Thyroid gland (tissue), 4 donors: Measurements from ENCODE around the gene LYZL1.

Experiments used
- POLR2A ChIP-seq, 2 donors: fragments of 450-650 bp; IDR thresholded peaks; one replicate each; pipeline ENCODE4 v1.6.1; 2017; ENCODE audit warnings: antibody characterized with exemption in 2 of 2, mild to moderate bottlenecking in 2 of 2, moderate library complexity in 1 of 2
- TF ChIP-seq, protein P1 (sequence below), 6 experiments: fragments of 200-600 bp in 3 of 6; fragments of 450-650 bp in 3 of 6; sonication (generic) in 3 of 6; IDR thresholded peaks; one replicate each; pipeline ENCODE4 v1.5.1; 2016 to 2019; ENCODE audit warnings: antibody characterized with exemption in 6 of 6, mild to moderate bottlenecking in 2 of 6, inconsistent platforms in 1 of 6, moderate library complexity in 1 of 6

DNA sequence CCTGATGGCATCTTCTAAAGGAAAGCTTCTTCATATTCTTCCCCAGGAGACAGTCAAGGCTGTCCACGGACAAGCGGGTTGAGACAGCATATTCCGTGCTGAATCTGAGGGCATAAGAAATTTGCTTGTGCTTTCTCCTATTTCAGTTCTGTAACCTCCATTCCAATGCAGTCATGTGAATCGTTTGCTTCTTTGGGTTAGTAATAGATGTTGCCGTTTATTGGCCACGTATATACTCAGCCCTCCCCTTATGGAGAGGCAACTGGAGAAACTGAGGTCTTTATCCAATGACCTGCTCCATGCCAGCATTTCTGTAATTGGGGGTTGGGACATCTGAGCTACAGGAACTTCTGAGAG, 38.9 kb downstream of the LYZL1 start:
- TF ChIP-seq, protein P1, sequence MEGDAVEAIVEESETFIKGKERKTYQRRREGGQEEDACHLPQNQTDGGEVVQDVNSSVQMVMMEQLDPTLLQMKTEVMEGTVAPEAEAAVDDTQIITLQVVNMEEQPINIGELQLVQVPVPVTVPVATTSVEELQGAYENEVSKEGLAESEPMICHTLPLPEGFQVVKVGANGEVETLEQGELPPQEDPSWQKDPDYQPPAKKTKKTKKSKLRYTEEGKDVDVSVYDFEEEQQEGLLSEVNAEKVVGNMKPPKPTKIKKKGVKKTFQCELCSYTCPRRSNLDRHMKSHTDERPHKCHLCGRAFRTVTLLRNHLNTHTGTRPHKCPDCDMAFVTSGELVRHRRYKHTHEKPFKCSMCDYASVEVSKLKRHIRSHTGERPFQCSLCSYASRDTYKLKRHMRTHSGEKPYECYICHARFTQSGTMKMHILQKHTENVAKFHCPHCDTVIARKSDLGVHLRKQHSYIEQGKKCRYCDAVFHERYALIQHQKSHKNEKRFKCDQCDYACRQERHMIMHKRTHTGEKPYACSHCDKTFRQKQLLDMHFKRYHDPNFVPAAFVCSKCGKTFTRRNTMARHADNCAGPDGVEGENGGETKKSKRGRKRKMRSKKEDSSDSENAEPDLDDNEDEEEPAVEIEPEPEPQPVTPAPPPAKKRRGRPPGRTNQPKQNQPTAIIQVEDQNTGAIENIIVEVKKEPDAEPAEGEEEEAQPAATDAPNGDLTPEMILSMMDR (IDR thresholded peaks at IDR 0.05), result no peak
- TF ChIP-seq POLR2A (IDR thresholded peaks at IDR 0.05), result no peak
